ENCODE data around the gene RABGAP1L.
"Not testable (repeated sequence)": the region's sequence is repeated elsewhere in the genome, so short reads cannot be mapped to it uniquely, and the experiment has no call there.

DNA sequence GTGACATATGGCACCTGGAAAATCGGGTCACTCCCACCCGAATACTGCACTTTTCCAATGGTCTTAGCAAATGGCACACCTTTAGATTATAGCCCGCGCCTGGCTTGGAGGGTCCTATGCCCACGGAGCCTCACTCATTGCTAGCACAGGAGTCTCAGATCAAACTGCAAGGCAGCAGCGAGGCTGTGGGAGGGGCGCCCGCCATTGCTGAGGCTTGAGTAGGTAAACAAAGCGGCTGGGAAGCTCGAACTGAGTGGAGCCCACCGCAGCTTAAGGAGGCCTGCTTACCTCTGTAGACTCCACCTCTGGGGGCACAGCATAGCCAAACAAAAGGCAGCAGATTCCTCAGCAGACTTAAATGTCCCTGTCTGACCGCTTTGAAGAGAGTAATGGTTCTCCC lies 458.6 kb downstream of the RABGAP1L start:
- TF ChIP-seq, protein P1, sequence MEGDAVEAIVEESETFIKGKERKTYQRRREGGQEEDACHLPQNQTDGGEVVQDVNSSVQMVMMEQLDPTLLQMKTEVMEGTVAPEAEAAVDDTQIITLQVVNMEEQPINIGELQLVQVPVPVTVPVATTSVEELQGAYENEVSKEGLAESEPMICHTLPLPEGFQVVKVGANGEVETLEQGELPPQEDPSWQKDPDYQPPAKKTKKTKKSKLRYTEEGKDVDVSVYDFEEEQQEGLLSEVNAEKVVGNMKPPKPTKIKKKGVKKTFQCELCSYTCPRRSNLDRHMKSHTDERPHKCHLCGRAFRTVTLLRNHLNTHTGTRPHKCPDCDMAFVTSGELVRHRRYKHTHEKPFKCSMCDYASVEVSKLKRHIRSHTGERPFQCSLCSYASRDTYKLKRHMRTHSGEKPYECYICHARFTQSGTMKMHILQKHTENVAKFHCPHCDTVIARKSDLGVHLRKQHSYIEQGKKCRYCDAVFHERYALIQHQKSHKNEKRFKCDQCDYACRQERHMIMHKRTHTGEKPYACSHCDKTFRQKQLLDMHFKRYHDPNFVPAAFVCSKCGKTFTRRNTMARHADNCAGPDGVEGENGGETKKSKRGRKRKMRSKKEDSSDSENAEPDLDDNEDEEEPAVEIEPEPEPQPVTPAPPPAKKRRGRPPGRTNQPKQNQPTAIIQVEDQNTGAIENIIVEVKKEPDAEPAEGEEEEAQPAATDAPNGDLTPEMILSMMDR (IDR thresholded peaks at IDR 0.05): not testable (repeated sequence)
- not testable (repeated sequence) for TF ChIP-seq POLR2A (IDR thresholded peaks at IDR 0.05)

Data from thyroid gland (tissue), 4 donors.